ELR (cell line): ENCODE measurements around the gene SH3PXD2A.
"Not testable (repeated sequence)": the region's sequence is repeated elsewhere in the genome, so short reads cannot be mapped to it uniquely, and the experiment has no call there.

Source experiments
- DNase-seq: peaks from one replicate; pipeline ENCODE4 v3.0.0-alpha.2; 2015; ENCODE audit warnings: low read depth

Gene SH3PXD2A

GRCh38 chr10:103620891-103621782, 234.2 kb downstream of the SH3PXD2A start:
- no peak for DNase-seq

- DNase-seq = no peak
These were observed 235.0 kb downstream of the SH3PXD2A start for GRCh38 chr10:103620352-103620740.

DNA sequence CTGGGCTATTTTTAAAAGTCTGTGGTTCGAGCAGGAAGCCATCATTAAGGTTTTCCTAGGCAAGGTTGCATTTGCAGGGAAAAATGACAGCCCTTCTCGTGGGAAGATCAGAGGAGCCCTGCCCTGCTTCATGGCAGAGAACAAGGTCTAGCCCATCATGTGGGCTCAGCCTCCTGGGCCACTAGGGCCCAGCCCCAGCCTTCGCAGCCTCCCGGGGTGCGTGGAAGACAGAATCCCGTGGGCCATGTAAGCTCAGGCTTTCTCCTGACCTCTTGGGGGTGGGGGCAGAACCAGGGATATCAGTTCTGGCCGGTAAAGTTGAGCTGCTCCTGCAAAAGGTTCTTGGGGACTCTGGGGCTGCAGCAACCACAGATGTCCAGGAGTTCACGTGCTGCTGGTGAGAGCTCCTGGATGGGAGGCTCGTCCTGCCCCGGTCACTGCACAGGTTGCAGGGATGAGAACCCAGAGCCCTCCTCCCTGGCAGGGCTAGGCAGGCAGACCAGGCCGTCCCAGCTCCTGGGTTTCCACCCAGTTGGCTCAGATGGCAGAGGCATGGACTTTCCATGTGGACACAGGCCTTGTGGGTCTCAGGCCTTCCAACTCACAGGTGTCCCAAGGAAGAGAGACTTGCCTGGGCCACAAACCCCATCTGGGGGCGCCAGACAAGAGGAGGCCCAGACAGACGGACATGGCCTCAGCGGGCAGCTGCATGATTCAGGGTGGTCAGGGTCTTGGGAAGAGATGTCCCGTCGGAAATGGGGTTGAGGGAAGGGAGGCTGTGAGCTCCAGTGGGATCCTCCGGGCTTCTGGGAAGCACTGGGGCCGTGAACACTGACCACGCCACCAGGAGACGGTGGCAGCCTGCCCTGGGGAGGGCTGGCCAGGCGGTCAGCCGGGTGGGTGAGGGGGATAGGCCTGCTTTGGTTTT, 235.7 kb downstream of the SH3PXD2A start:
- no peak for DNase-seq

GRCh38 chr10:103618575-103619423, 236.6 kb downstream of the SH3PXD2A start:
- DNase-seq = no peak

GRCh38 chr10:103617602-103618385, 237.6 kb downstream of the SH3PXD2A start:
- no peak for DNase-seq

DNA sequence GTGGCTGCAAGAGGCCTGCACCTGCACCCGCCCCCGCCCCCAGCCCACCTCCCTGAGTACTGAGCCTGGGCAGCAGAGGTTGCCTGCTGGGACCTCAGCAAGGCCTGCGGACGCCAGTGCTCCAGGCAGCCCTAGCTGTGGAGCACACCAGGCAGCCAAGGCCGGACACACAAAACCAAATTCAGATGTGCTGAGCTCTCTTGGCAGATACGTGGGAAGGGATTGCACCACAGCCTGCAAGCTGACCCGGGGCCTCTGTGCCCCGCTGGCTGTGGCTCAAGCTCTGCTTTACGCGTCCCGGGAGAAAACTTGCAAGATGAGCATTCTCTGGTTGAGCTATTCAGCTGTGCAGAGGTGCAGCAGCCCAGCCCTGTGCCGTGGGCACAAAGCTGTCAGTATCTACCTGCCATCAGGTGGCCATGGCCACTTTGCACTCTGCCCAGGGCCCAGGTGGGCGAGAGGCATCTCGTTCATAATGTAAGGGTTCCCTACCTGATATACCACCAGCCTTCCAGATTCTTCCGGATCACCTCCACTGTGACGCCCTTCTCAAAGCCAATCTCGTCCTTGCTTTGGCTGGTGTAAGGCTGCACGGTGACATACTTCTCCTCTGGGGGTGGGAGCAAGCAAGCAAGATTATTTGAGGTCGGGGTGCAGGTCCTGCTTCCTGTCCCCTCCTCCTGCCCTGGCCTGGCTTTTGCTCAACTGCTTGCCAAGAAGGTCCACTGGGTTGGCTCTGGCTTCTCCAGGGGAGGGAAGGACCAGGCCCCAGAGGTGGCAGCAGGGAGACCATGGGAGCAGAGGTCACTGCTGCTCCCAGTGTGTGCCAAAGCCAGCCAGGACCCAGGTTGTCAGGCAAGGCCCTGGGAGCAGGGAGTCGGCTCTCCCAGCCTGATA, 238.4 kb downstream of the SH3PXD2A start:
- DNase-seq = no peak

- no peak for DNase-seq
These were observed 240.8 kb downstream of the SH3PXD2A start for GRCh38 chr10:103614306-103615158.

DNA sequence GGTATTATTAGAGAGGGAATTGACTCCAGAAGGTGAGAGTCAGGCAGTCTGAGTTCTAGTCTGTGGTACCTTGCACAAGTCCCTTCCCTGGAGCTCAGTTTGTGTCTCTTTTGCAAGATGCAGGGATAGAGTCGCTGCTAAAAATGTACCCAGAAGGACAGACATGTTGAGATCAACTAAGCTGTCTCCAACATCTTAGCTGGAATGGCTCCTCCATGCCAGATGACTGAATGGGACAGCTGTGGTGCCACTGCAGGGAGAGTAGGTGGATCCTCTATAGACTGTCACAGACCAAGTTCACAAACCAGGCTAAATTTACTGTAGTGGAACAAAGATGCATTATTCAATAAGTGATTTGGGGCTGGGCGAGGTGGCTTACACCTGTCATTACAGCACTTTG, 241.8 kb downstream of the SH3PXD2A start:
- no peak for DNase-seq

GRCh38 chr10:103612462-103613365, 242.7 kb downstream of the SH3PXD2A start:
- DNase-seq = peak; percentile 80

DNA sequence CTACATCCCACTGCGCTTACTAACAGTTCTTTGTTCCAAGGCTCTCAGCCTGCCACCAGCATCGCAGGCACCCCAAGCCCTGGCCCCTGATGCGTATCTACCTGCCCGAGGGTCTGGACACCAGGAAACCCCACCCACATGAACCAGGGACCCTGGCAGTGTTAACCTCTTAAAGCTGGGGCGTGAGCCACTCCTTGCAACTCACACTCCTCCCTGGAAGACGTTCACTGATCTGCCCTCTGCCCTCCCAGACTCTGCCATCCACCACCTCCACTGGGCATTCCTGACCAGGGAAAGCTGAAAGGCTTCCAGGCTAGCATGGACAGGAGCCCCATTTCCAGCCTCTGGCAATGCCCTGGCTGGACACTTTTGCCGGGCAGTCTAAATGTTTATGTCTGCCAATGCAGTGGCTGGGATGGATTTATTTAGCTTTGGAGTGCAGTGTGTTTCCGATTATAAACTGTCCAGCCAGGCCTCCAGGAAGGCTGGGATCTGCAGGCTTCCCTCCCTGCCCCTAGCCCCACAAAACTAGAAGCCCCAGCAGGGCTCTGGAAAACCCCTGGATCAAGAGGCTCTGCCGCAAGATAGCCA, 244.4 kb downstream of the SH3PXD2A start:
- DNase-seq = no peak

GRCh38 chr10:103610083-103610472, 245.3 kb downstream of the SH3PXD2A start:
- DNase-seq = no peak

GRCh38 chr10:103609231-103610082, 245.9 kb downstream of the SH3PXD2A start:
- DNase-seq = no peak

GRCh38 chr10:103608056-103608455, 247.3 kb downstream of the SH3PXD2A start:
- not testable (repeated sequence) for DNase-seq

GRCh38 chr10:103607051-103607450, 248.3 kb downstream of the SH3PXD2A start:
- DNase-seq = not testable (repeated sequence)

GRCh38 chr10:103606097-103606438, 249.3 kb downstream of the SH3PXD2A start:
- not testable (repeated sequence) for DNase-seq

DNA sequence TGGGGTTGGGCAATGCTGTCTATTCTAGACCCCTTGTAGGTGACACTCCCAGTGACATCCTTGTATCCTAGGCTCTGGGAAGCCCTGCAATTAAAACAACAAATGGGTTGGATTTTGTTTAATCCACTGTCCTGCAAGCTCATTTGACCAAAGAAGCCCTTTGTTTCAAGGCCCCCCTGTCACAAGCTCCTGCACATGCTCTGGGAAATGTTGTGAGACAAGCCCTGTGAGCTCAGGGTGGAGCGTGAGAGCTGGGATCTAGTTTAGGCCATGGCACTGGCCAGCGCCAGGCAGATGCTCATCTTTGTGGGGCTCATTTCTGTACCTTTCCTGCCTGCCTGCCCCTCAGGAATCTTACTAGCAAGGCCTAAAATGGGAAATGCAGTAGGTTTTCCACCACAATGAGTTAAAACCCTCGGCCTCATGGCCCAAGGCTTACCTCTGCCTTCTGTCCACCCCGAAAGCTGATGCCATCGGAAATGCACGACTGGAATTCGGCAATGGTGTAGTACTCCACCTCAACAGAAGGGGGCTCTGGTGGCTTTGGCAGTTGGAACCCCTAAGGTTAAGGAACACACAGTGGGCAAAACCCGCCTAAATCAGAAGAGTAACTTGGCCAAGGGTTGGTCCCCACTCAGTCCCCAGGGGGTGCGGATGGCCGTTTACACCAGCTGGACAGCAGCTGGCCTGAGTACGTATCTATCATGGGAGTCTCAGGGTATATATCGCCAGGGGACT, 249.8 kb downstream of the SH3PXD2A start:
- peak; percentile 63 for DNase-seq
